ENCODE results near the gene CRHR1.

CRHR1 gene

GRCh38 chr17:45785480-45786193 is 1.5 kb downstream of the CRHR1 start:
- H3K9me3 ChIP-seq (ENCODE audit: insufficient read depth, low read length), result no peaks in the 10 kb centered on the region
- peak overlapping the region; percentile 44 for H3K4me3 ChIP-seq (ENCODE audit: insufficient read length, low read depth)
- no peak for DNase-seq (ENCODE audit: low read depth, low spot score)
- H3K27me3 ChIP-seq (ENCODE audit: insufficient read depth, insufficient read length), result peaks cover 58% of the 10 kb centered on the region
- peak overlapping the region; percentile 77 for H3K9ac ChIP-seq (ENCODE audit: insufficient read length, low read depth)
- TF ChIP-seq SUZ12 (IDR thresholded peaks at IDR 0.05; ENCODE audit: extremely low read depth, insufficient read depth, insufficient read length) (peak; percentile 74), YY1 (IDR thresholded peaks at IDR 0.05; ENCODE audit: insufficient read depth, insufficient read length) (no peak)
- peaks cover 17% of the 10 kb centered on the region for H3K4me1 ChIP-seq (ENCODE audit: insufficient read depth, insufficient read length)
- no peaks in the 10 kb centered on the region for H3K36me3 ChIP-seq (ENCODE audit: insufficient read depth, insufficient read length, low read length)

- DNase-seq (ENCODE audit: low read depth, low spot score), result no peak
- Histone ChIP-seq H3K9ac (ENCODE audit: insufficient read length, low read depth) (no peak overlapping the region), H3K36me3 (ENCODE audit: insufficient read depth, insufficient read length, low read length) (no peaks in the 10 kb centered on the region), H3K9me3 (ENCODE audit: insufficient read depth, low read length) (no peaks in the 10 kb centered on the region), H3K4me1 (ENCODE audit: insufficient read depth, insufficient read length) (peaks cover 14% of the 10 kb centered on the region), H3K4me3 (ENCODE audit: insufficient read length, low read depth) (no peak overlapping the region), H3K27me3 (ENCODE audit: insufficient read depth, insufficient read length) (peaks cover 58% of the 10 kb centered on the region)
- TF ChIP-seq SUZ12 (IDR thresholded peaks at IDR 0.05; ENCODE audit: extremely low read depth, insufficient read depth, insufficient read length), result no peak
- no peak for TF ChIP-seq YY1 (IDR thresholded peaks at IDR 0.05; ENCODE audit: insufficient read depth, insufficient read length)
- no peak for TF ChIP-seq ZNF274 (IDR thresholded peaks at IDR 0.05; ENCODE audit: low read depth, low read length)
These were observed 2.2 kb downstream of the CRHR1 start for GRCh38 chr17:45786349-45786748.

- DNase-seq (ENCODE audit: low read depth, low spot score), result no peak
- Histone ChIP-seq H3K4me3 (ENCODE audit: insufficient read length, low read depth) (no peak overlapping the region), H3K36me3 (ENCODE audit: insufficient read depth, insufficient read length, low read length) (no peaks in the 10 kb centered on the region), H3K27me3 (ENCODE audit: insufficient read depth, insufficient read length) (peaks cover 54% of the 10 kb centered on the region), H3K9me3 (ENCODE audit: insufficient read depth, low read length) (no peaks in the 10 kb centered on the region), H3K9ac (ENCODE audit: insufficient read length, low read depth) (no peak overlapping the region), H3K4me1 (ENCODE audit: insufficient read depth, insufficient read length) (peaks cover 12% of the 10 kb centered on the region)
- no peak for TF ChIP-seq ZNF274 (IDR thresholded peaks at IDR 0.05; ENCODE audit: low read depth, low read length)
- no peak for TF ChIP-seq SUZ12 (IDR thresholded peaks at IDR 0.05; ENCODE audit: extremely low read depth, insufficient read depth, insufficient read length)
- no peak for TF ChIP-seq YY1 (IDR thresholded peaks at IDR 0.05; ENCODE audit: insufficient read depth, insufficient read length)
These were observed 2.9 kb downstream of the CRHR1 start for GRCh38 chr17:45787044-45787443.

GRCh38 chr17:45787656-45788055 is 3.5 kb downstream of the CRHR1 start:
- no peak for TF ChIP-seq SUZ12 (IDR thresholded peaks at IDR 0.05; ENCODE audit: extremely low read depth, insufficient read depth, insufficient read length)
- TF ChIP-seq ZNF274 (IDR thresholded peaks at IDR 0.05; ENCODE audit: low read depth, low read length), result no peak
- no peak for TF ChIP-seq YY1 (IDR thresholded peaks at IDR 0.05; ENCODE audit: insufficient read depth, insufficient read length)
- H3K4me1 ChIP-seq (ENCODE audit: insufficient read depth, insufficient read length), result peaks cover 12% of the 10 kb centered on the region
- no peaks in the 10 kb centered on the region for H3K36me3 ChIP-seq (ENCODE audit: insufficient read depth, insufficient read length, low read length)
- H3K9me3 ChIP-seq (ENCODE audit: insufficient read depth, low read length), result no peaks in the 10 kb centered on the region
- DNase-seq (ENCODE audit: low read depth, low spot score), result no peak
- no peak overlapping the region for H3K4me3 ChIP-seq (ENCODE audit: insufficient read length, low read depth)
- H3K27me3 ChIP-seq (ENCODE audit: insufficient read depth, insufficient read length), result peaks cover 48% of the 10 kb centered on the region
- H3K9ac ChIP-seq (ENCODE audit: insufficient read length, low read depth), result no peak overlapping the region

- no peak for DNase-seq (ENCODE audit: low read depth, low spot score)
- Histone ChIP-seq H3K4me1 (ENCODE audit: insufficient read depth, insufficient read length) (peaks cover 9% of the 10 kb centered on the region), H3K9ac (ENCODE audit: insufficient read length, low read depth) (no peak overlapping the region), H3K36me3 (ENCODE audit: insufficient read depth, insufficient read length, low read length) (no peaks in the 10 kb centered on the region), H3K4me3 (ENCODE audit: insufficient read length, low read depth) (no peak overlapping the region), H3K27me3 (ENCODE audit: insufficient read depth, insufficient read length) (peaks cover 44% of the 10 kb centered on the region), H3K9me3 (ENCODE audit: insufficient read depth, low read length) (no peaks in the 10 kb centered on the region)
- no peak for TF ChIP-seq SUZ12 (IDR thresholded peaks at IDR 0.05; ENCODE audit: extremely low read depth, insufficient read depth, insufficient read length)
- TF ChIP-seq ZNF274 (IDR thresholded peaks at IDR 0.05; ENCODE audit: low read depth, low read length), result no peak
- no peak for TF ChIP-seq YY1 (IDR thresholded peaks at IDR 0.05; ENCODE audit: insufficient read depth, insufficient read length)
These were observed 3.9 kb downstream of the CRHR1 start for GRCh38 chr17:45788057-45788456.

GRCh38 chr17:45789874-45790273 is 5.8 kb downstream of the CRHR1 start:
- Histone ChIP-seq H3K27me3 (ENCODE audit: insufficient read depth, insufficient read length) (peaks cover 30% of the 10 kb centered on the region), H3K9ac (ENCODE audit: insufficient read length, low read depth) (no peak overlapping the region), H3K4me3 (ENCODE audit: insufficient read length, low read depth) (no peak overlapping the region), H3K4me1 (ENCODE audit: insufficient read depth, insufficient read length) (peaks cover 9% of the 10 kb centered on the region), H3K36me3 (ENCODE audit: insufficient read depth, insufficient read length, low read length) (no peaks in the 10 kb centered on the region), H3K9me3 (ENCODE audit: insufficient read depth, low read length) (no peaks in the 10 kb centered on the region)
- no peak for TF ChIP-seq ZNF274 (IDR thresholded peaks at IDR 0.05; ENCODE audit: low read depth, low read length)
- no peak for TF ChIP-seq SUZ12 (IDR thresholded peaks at IDR 0.05; ENCODE audit: extremely low read depth, insufficient read depth, insufficient read length)
- DNase-seq (ENCODE audit: low read depth, low spot score), result no peak

GRCh38 chr17:45790296-45790922 is 6.3 kb downstream of the CRHR1 start:
- no peaks in the 10 kb centered on the region for H3K36me3 ChIP-seq (ENCODE audit: insufficient read depth, insufficient read length, low read length)
- no peak for DNase-seq (ENCODE audit: low read depth, low spot score)
- peaks cover 25% of the 10 kb centered on the region for H3K27me3 ChIP-seq (ENCODE audit: insufficient read depth, insufficient read length)
- no peaks in the 10 kb centered on the region for H3K9me3 ChIP-seq (ENCODE audit: insufficient read depth, low read length)
- H3K4me3 ChIP-seq (ENCODE audit: insufficient read length, low read depth), result no peak overlapping the region
- TF ChIP-seq YY1 (IDR thresholded peaks at IDR 0.05; ENCODE audit: insufficient read depth, insufficient read length) (no peak), SUZ12 (IDR thresholded peaks at IDR 0.05; ENCODE audit: extremely low read depth, insufficient read depth, insufficient read length) (no peak), ZNF274 (IDR thresholded peaks at IDR 0.05; ENCODE audit: low read depth, low read length) (no peak)
- H3K9ac ChIP-seq (ENCODE audit: insufficient read length, low read depth), result no peak overlapping the region
- H3K4me1 ChIP-seq (ENCODE audit: insufficient read depth, insufficient read length), result peaks cover 7% of the 10 kb centered on the region
